Activated T-helper 17 cell treated with anti-CD3 and anti-CD28 coated beads, Interleukin-2, amount 50 U/mL, for 72 hours (primary cell): Measurements from ENCODE around the gene TRABD. TPM values are rescaled to one million over a fixed set of nuclear protein-coding genes. Genes with fewer than 3 reads are reported as not detected.

Experiments used
- ATAC-seq: fragments of 150-1000 bp; cut with Tn5 transposase; replicated peaks from 2 replicates; pipeline ENCODE4 v1.10.0; 2021; ENCODE audit warnings: mild to moderate bottlenecking, moderate library complexity
- H3K27ac Mint-ChIP-seq: one replicate; pipeline ENCODE4 v1.8.0; 2022; ENCODE audit warnings: mixed read lengths
- H3K27me3 Mint-ChIP-seq: one replicate; pipeline ENCODE4 v1.8.0; 2022; ENCODE audit warnings: mixed read lengths
- H3K36me3 Mint-ChIP-seq: one replicate; pipeline ENCODE4 v1.8.0; 2022; ENCODE audit warnings: low read depth, mild to moderate bottlenecking, mixed read lengths
- H3K4me1 Mint-ChIP-seq: one replicate; pipeline ENCODE4 v1.8.0; 2022; ENCODE audit warnings: mixed read lengths
- H3K4me3 Mint-ChIP-seq: one replicate; pipeline ENCODE4 v1.8.0; 2022; ENCODE audit warnings: mild to moderate bottlenecking, mixed read lengths
- H3K9me3 Mint-ChIP-seq: one replicate; pipeline ENCODE4 v1.8.0; 2022; ENCODE audit warnings: mixed read lengths
- total RNA-seq, 2 donors: library from RNA; stranded (reverse); gene quantifications; one replicate each; pipeline ENCODE4 v1.2.3, GENCODE V29; 2022

The TRABD gene
- total RNA-seq, 2 donors from 2014 or later = 70.1 to 116 TPM

GRCh38 chr22:50248196-50249081, 62.7 kb downstream of the TRABD start:
- ATAC-seq = no peak
- Mint-ChIP-seq H3K4me3 (peak overlapping the region; percentile 87), H3K4me1 (peaks cover 13% of the 10 kb centered on the region), H3K9me3 (no peaks in the 10 kb centered on the region), H3K27me3 (no peaks in the 10 kb centered on the region), H3K36me3 (peaks cover 36% of the 10 kb centered on the region), H3K27ac (peak overlapping the region; percentile 73)

Other genes with a start within 250 kb of the TRABD start
- gene PIM3, start 225.1 kb upstream of the TRABD start, total RNA-seq = 100 to 1,000 TPM in 1 of 2 donors, 10 to 100 TPM in 1; 94.8 to 235 TPM
- under 1 TPM; 0.09 to 0.42 TPM for gene IL17REL, start 173.1 kb upstream of the TRABD start, total RNA-seq
- gene TTLL8, start 127.6 kb upstream of the TRABD start, total RNA-seq = not detected
- gene MLC1, start 100.5 kb upstream of the TRABD start, total RNA-seq = under 1 TPM in 1 of 2 donors, not detected in 1; 0.13 TPM
- gene MOV10L1, start 95.9 kb upstream of the TRABD start, total RNA-seq = not detected
- 10 to 100 TPM in 1 of 2 donors, 1 to 10 TPM in 1; 2.5 to 16.6 TPM for gene PANX2, start 15.2 kb upstream of the TRABD start, total RNA-seq
- 10 to 100 TPM; 16.5 to 26.7 TPM for gene SELENOO, start 15.1 kb downstream of the TRABD start, total RNA-seq
- gene TUBGCP6, start 59.1 kb downstream of the TRABD start, total RNA-seq = 10 to 100 TPM; 44.5 to 51.1 TPM
- 10 to 100 TPM; 66.4 to 67.5 TPM for gene HDAC10, start 65.4 kb downstream of the TRABD start, total RNA-seq
- gene MAPK12, start 75.8 kb downstream of the TRABD start, total RNA-seq = 10 to 100 TPM in 1 of 2 donors, 1 to 10 TPM in 1; 5.0 to 14.8 TPM
- 10 to 100 TPM; 20.9 to 21.7 TPM for gene MAPK11, start 84.5 kb downstream of the TRABD start, total RNA-seq
- 10 to 100 TPM; 29.1 to 30.4 TPM for gene PLXNB2, start 121.7 kb downstream of the TRABD start, total RNA-seq
- gene DENND6B, start 141.1 kb downstream of the TRABD start, total RNA-seq = 1 to 10 TPM; 3.2 to 6.5 TPM
- gene PPP6R2, start 157.4 kb downstream of the TRABD start, total RNA-seq = 10 to 100 TPM; 45.6 to 46.6 TPM